ENCODE results near the gene SKAP1. TPM values are rescaled to one million over a fixed set of nuclear protein-coding genes. Genes with fewer than 3 reads are reported as not detected.

The SKAP1 gene
- total RNA-seq, 1 donor from 2014 or later: 5.1 TPM

GRCh38 chr17:48285614-48286013 lies 144.4 kb downstream of the SKAP1 start:
- no peak for DNase-seq
- Histone ChIP-seq H3K36me3 (no peaks in the 10 kb centered on the region), H3K9me3 (no peaks in the 10 kb centered on the region), H3K27me3 (peaks cover 38% of the 10 kb centered on the region), H3K4me3 (no peak overlapping the region), H3K4me1 (no peaks in the 10 kb centered on the region), H3K27ac (no peak overlapping the region)
- intact Hi-C loops (cut with DNase I): no loop called here
- no peak for TF ChIP-seq CTCF (IDR thresholded peaks at IDR 0.05)
- no peak for ATAC-seq

GRCh38 chr17:48283907-48284306 lies 146.1 kb downstream of the SKAP1 start:
- H3K27ac ChIP-seq: no peak overlapping the region
- H3K4me1 ChIP-seq: no peaks in the 10 kb centered on the region
- H3K36me3 ChIP-seq: no peaks in the 10 kb centered on the region
- H3K9me3 ChIP-seq: no peaks in the 10 kb centered on the region
- H3K4me3 ChIP-seq: no peak overlapping the region
- intact Hi-C loops (cut with DNase I): no loop called here
- TF ChIP-seq CTCF (IDR thresholded peaks at IDR 0.05): no peak
- ATAC-seq (no peak), DNase-seq (no peak)
- H3K27me3 ChIP-seq: peaks cover 24% of the 10 kb centered on the region

- DNase-seq: no peak
- TF ChIP-seq CTCF (IDR thresholded peaks at IDR 0.05): no peak
- H3K9me3 ChIP-seq: no peaks in the 10 kb centered on the region
- H3K4me3 ChIP-seq: no peak overlapping the region
- H3K27ac ChIP-seq: no peak overlapping the region
- H3K36me3 ChIP-seq: no peaks in the 10 kb centered on the region
- ATAC-seq: no peak
- intact Hi-C loops (cut with DNase I): no loop called here
- H3K27me3 ChIP-seq: peaks cover 24% of the 10 kb centered on the region
- H3K4me1 ChIP-seq: no peaks in the 10 kb centered on the region
Measured at GRCh38 chr17:48283411-48283810, 146.6 kb downstream of the SKAP1 start.

- no peak for DNase-seq
- intact Hi-C loops (cut with DNase I): no loop called here
- Histone ChIP-seq H3K36me3 (no peaks in the 10 kb centered on the region), H3K27me3 (peaks cover 18% of the 10 kb centered on the region), H3K4me3 (no peak overlapping the region), H3K27ac (no peak overlapping the region), H3K4me1 (no peaks in the 10 kb centered on the region), H3K9me3 (no peaks in the 10 kb centered on the region)
- ATAC-seq: no peak
- TF ChIP-seq CTCF (IDR thresholded peaks at IDR 0.05): no peak
Measured at GRCh38 chr17:48282303-48282702, 147.7 kb downstream of the SKAP1 start.

GRCh38 chr17:48278760-48279491 lies 151.1 kb downstream of the SKAP1 start:
- Histone ChIP-seq H3K9me3 (no peaks in the 10 kb centered on the region), H3K36me3 (no peaks in the 10 kb centered on the region), H3K27me3 (peaks cover 6% of the 10 kb centered on the region), H3K27ac (no peak overlapping the region), H3K4me1 (no peaks in the 10 kb centered on the region), H3K4me3 (no peak overlapping the region)
- ATAC-seq (no peak), DNase-seq (no peak)
- intact Hi-C loops (cut with DNase I): no loop called here
- TF ChIP-seq CTCF (IDR thresholded peaks at IDR 0.05): no peak

GRCh38 chr17:48276776-48277175 lies 153.2 kb downstream of the SKAP1 start:
- Histone ChIP-seq H3K4me3 (no peak overlapping the region), H3K9me3 (no peaks in the 10 kb centered on the region), H3K27me3 (peaks cover 7% of the 10 kb centered on the region), H3K27ac (no peak overlapping the region), H3K36me3 (no peaks in the 10 kb centered on the region), H3K4me1 (no peaks in the 10 kb centered on the region)
- no peak for DNase-seq
- ATAC-seq: no peak
- intact Hi-C loops (cut with DNase I): no loop called here
- no peak for TF ChIP-seq CTCF (IDR thresholded peaks at IDR 0.05)
